SU-DHL-6 (cell line): ENCODE results near the gene GRID2.

Experiments
- H2AFZ ChIP-seq: fragments of 200-600 bp; sonication (generic); 2 replicates; pipeline ENCODE4 v1.6.1; 2014; ENCODE audit warnings: low read depth, mild to moderate bottlenecking, moderate library complexity, mixed read lengths, antibody characterized with exemption, low read length; ENCODE audit not compliant: severe bottlenecking
- H3F3A ChIP-seq: fragments of 200-600 bp; shearing (Covaris generic); 2 replicates; pipeline ENCODE4 v1.6.0; 2016; ENCODE audit warnings: antibody characterized with exemption, mild to moderate bottlenecking; ENCODE audit not compliant: insufficient read depth
- H3K27ac ChIP-seq: fragments of 200-600 bp; sonication (generic); 2 replicates; pipeline ENCODE4 v1.5.1; 2016; ENCODE audit warnings: low read depth, mild to moderate bottlenecking, low read length, moderate library complexity, mixed read lengths
- H3K27me3 ChIP-seq: fragments of 200-600 bp; sonication (generic), shearing (Covaris generic); 2 replicates; pipeline ENCODE4 v1.6.0; 2014; ENCODE audit warnings: mild to moderate bottlenecking, low read length
- H3K36me3 ChIP-seq: fragments of 200-600 bp; sonication (generic); 2 replicates; pipeline ENCODE4 v1.6.1; 2014; ENCODE audit warnings: mild to moderate bottlenecking, low read length, mixed read lengths
- H3K4me2 ChIP-seq: fragments of 300-600, 200-600 bp; shearing (Covaris generic), sonication (generic); 2 replicates; pipeline ENCODE4 v1.6.0; 2014; ENCODE audit warnings: low read length, low read depth, mild to moderate bottlenecking; ENCODE audit not compliant: poor library complexity, severe bottlenecking
- H3K4me3 ChIP-seq: fragments of 200-600 bp; sonication (generic); 2 replicates; pipeline ENCODE4 v1.5.1; 2014; ENCODE audit warnings: antibody characterized with exemption, low read length, mild to moderate bottlenecking, mixed read lengths; ENCODE audit not compliant: insufficient read depth, poor library complexity, severe bottlenecking
- H3K79me2 ChIP-seq: fragments of 200-600 bp; sonication (generic); 2 replicates; pipeline ENCODE4 v1.6.1; 2014; ENCODE audit warnings: mild to moderate bottlenecking, low read length, moderate library complexity; ENCODE audit not compliant: insufficient read depth
- H3K9ac ChIP-seq: fragments of 200-600 bp; sonication (generic); 2 replicates; pipeline ENCODE4 v1.7.0; 2014; ENCODE audit warnings: mild to moderate bottlenecking, low read length
- H3K9me2 ChIP-seq: fragments of 200-600 bp; sonication (generic); replicated peaks from 2 replicates; pipeline ENCODE4 v1.6.1; 2014; ENCODE audit warnings: low read length; ENCODE audit not compliant: insufficient read depth
- H3K9me3 ChIP-seq: fragments of 200-600 bp; sonication (generic); 2 replicates; pipeline ENCODE4 v1.6.1; 2014; ENCODE audit warnings: low read length, mixed read lengths; ENCODE audit not compliant: insufficient read depth
- H4K20me1 ChIP-seq: fragments of 200-600 bp; sonication (generic); 2 replicates; pipeline ENCODE4 v1.6.1; 2014; ENCODE audit warnings: low read depth, mild to moderate bottlenecking, antibody characterized with exemption, low read length, moderate library complexity, mixed read lengths
- CTCF ChIP-seq: fragments of 200-600 bp; sonication (generic); IDR thresholded peaks from one replicate; pipeline ENCODE4 v1.5.1; 2017; ENCODE audit warnings: antibody characterized with exemption, mild to moderate bottlenecking, low read length, moderate library complexity; ENCODE audit not compliant: insufficient read depth, poor library complexity, severe bottlenecking
- EZH2phosphoT487 ChIP-seq: fragments of 200-600 bp; sonication (generic), shearing (Covaris generic); conservative IDR thresholded peaks from 2 replicates; pipeline ENCODE4 v1.6.1; 2018; ENCODE audit warnings: mild to moderate bottlenecking, antibody characterized with exemption, low read length, moderate library complexity, mixed read lengths

Gene GRID2

GRCh38 chr4:93346840-93347239 is 1043.1 kb downstream of the GRID2 start:
- no peak overlapping the region for H3K9ac ChIP-seq
- H3K4me2 ChIP-seq, result no peak overlapping the region
- H3K9me2 ChIP-seq, result no peaks in the 10 kb centered on the region
- H3K79me2 ChIP-seq, result no peaks in the 10 kb centered on the region
- no peaks in the 10 kb centered on the region for H3K9me3 ChIP-seq
- no peak overlapping the region for H2AFZ ChIP-seq
- no peak overlapping the region for H3K27ac ChIP-seq
- no peaks in the 10 kb centered on the region for H3F3A ChIP-seq
- no peaks in the 10 kb centered on the region for H3K36me3 ChIP-seq
- H3K27me3 ChIP-seq, result no peaks in the 10 kb centered on the region
- H4K20me1 ChIP-seq, result no peaks in the 10 kb centered on the region
- TF ChIP-seq CTCF (no peak), EZH2phosphoT487 (no peak)
- no peak overlapping the region for H3K4me3 ChIP-seq

GRCh38 chr4:93348896-93349295 is 1045.1 kb downstream of the GRID2 start:
- H3K36me3 ChIP-seq, result no peaks in the 10 kb centered on the region
- H3K4me2 ChIP-seq, result no peak overlapping the region
- H3K9me3 ChIP-seq, result no peaks in the 10 kb centered on the region
- no peaks in the 10 kb centered on the region for H3K9me2 ChIP-seq
- H3K79me2 ChIP-seq, result no peaks in the 10 kb centered on the region
- TF ChIP-seq EZH2phosphoT487 (no peak), CTCF (no peak)
- H3K9ac ChIP-seq, result no peak overlapping the region
- no peak overlapping the region for H3K27ac ChIP-seq
- H3K4me3 ChIP-seq, result no peak overlapping the region
- no peaks in the 10 kb centered on the region for H4K20me1 ChIP-seq
- H3F3A ChIP-seq, result no peaks in the 10 kb centered on the region
- H3K27me3 ChIP-seq, result no peaks in the 10 kb centered on the region
- no peak overlapping the region for H2AFZ ChIP-seq

- Histone ChIP-seq H3K9me3 (no peaks in the 10 kb centered on the region), H3K9me2 (no peaks in the 10 kb centered on the region), H2AFZ (no peak overlapping the region), H3K36me3 (no peaks in the 10 kb centered on the region), H3K4me3 (no peak overlapping the region), H3F3A (no peaks in the 10 kb centered on the region), H3K9ac (no peak overlapping the region), H3K4me2 (no peak overlapping the region), H3K79me2 (no peaks in the 10 kb centered on the region), H4K20me1 (no peaks in the 10 kb centered on the region), H3K27me3 (no peaks in the 10 kb centered on the region), H3K27ac (no peak overlapping the region)
- TF ChIP-seq CTCF, result no peak
- no peak for TF ChIP-seq EZH2phosphoT487
Observed at GRCh38 chr4:93351846-93352245, 1048.1 kb downstream of the GRID2 start.

- Histone ChIP-seq H3K4me3 (no peak overlapping the region), H3K79me2 (no peaks in the 10 kb centered on the region), H3K9ac (no peak overlapping the region), H3F3A (no peaks in the 10 kb centered on the region), H3K36me3 (no peaks in the 10 kb centered on the region), H3K27ac (no peak overlapping the region), H3K4me2 (no peak overlapping the region), H3K27me3 (no peaks in the 10 kb centered on the region), H3K9me3 (no peaks in the 10 kb centered on the region), H4K20me1 (no peaks in the 10 kb centered on the region), H2AFZ (no peak overlapping the region), H3K9me2 (no peaks in the 10 kb centered on the region)
- TF ChIP-seq EZH2phosphoT487 (no peak), CTCF (no peak)
Observed at GRCh38 chr4:93355411-93355810, 1051.6 kb downstream of the GRID2 start.
